ENCODE measurements around the gene SLC39A13. TPM values are rescaled to one million over a fixed set of nuclear protein-coding genes. Genes with fewer than 3 reads are reported as not detected.

The SLC39A13 gene
- total and polyA plus RNA-seq, 2 of the 4 experiments (the other 2 are of a cell fraction), result 32.4 to 144 TPM

- in situ Hi-C loops (cut with MboI; ENCODE audit: low sequenced_read_pairs) (loop anchor here (25.0 kb wide), 1 partner anchor 474 kb away; no protein-coding TSS in a partner anchor), intact Hi-C loops (cut with micrococcal nuclease) (no loop called here), dilution Hi-C loops (cut with HindIII; ENCODE audit: low sequenced_read_pairs, unreplicated experiment) (no loop called here)
- H3K4me1 ChIP-seq (ENCODE audit: control insufficient read depth, insufficient read depth, low read length), result no peaks in the 10 kb centered on the region
- peaks cover 12% of the 10 kb centered on the region for H3K27me3 ChIP-seq (ENCODE audit: control insufficient read depth, insufficient read depth, low read length)
- H3K4me3 ChIP-seq (ENCODE audit: insufficient read depth, low read depth, low read length), result no peak overlapping the region
- no peak overlapping the region for H3K18ac ChIP-seq (ENCODE audit: low read depth, low read length)
- no peak overlapping the region for H4K5ac ChIP-seq (ENCODE audit: low read depth, low read length)
- no peak overlapping the region for H3K27ac ChIP-seq (ENCODE audit: insufficient read depth, low read length)
- no peak overlapping the region for H2AK9ac ChIP-seq (replicated peaks; ENCODE audit: low read depth, low read length, poor library complexity)
- WGBS, 2 experiments (ENCODE audit: extremely low coverage in 2 of 2, insufficient read length in 1 of 2), result 76% methylated on average over 7 of the region's 13 CpGs; no CpG with 5 or more reads in 1 of the 2 experiments
- H3K9ac ChIP-seq (ENCODE audit: low read depth, low read length), result no peak overlapping the region
- no peaks in the 10 kb centered on the region for H3K79me1 ChIP-seq (ENCODE audit: low read depth in 1 of 2, low read length in 2 of 2)
- DNase-seq (no peak), ATAC-seq (ENCODE audit: low read depth) (no peak)
- H3K36me3 ChIP-seq (ENCODE audit: control insufficient read depth, insufficient read depth, low read length), result no peaks in the 10 kb centered on the region
- H2AK5ac ChIP-seq (ENCODE audit: low read depth, low read length), result no peak overlapping the region
- no TSS peak for BruUV-seq (replicated peaks)
- H3K4me2 ChIP-seq (ENCODE audit: low read depth, low read length), result no peak overlapping the region
- no peak overlapping the region for H2BK5ac ChIP-seq (ENCODE audit: low read depth, low read length, poor library complexity, severe bottlenecking)
- no peak overlapping the region for H2BK15ac ChIP-seq (ENCODE audit: low read depth, low read length)
- H3K14ac ChIP-seq (replicated peaks; ENCODE audit: low read depth, low read length), result no peak overlapping the region
- no peak for TF ChIP-seq FOS (IDR thresholded peaks at IDR 0.05; ENCODE audit: low read depth, low read length)
- TF ChIP-seq, protein P1, sequence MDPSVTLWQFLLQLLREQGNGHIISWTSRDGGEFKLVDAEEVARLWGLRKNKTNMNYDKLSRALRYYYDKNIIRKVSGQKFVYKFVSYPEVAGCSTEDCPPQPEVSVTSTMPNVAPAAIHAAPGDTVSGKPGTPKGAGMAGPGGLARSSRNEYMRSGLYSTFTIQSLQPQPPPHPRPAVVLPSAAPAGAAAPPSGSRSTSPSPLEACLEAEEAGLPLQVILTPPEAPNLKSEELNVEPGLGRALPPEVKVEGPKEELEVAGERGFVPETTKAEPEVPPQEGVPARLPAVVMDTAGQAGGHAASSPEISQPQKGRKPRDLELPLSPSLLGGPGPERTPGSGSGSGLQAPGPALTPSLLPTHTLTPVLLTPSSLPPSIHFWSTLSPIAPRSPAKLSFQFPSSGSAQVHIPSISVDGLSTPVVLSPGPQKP (IDR thresholded peaks at IDR 0.05; ENCODE audit: borderline replicate concordance, low read depth, low read length), result no peak
- TF ChIP-seq RFX5 (IDR thresholded peaks at IDR 0.05; ENCODE audit: low read depth, low read length), result no peak
- no peak for TF ChIP-seq CHD1 (IDR thresholded peaks at IDR 0.05; ENCODE audit: low read depth, low read length)
- TF ChIP-seq, protein P2, sequence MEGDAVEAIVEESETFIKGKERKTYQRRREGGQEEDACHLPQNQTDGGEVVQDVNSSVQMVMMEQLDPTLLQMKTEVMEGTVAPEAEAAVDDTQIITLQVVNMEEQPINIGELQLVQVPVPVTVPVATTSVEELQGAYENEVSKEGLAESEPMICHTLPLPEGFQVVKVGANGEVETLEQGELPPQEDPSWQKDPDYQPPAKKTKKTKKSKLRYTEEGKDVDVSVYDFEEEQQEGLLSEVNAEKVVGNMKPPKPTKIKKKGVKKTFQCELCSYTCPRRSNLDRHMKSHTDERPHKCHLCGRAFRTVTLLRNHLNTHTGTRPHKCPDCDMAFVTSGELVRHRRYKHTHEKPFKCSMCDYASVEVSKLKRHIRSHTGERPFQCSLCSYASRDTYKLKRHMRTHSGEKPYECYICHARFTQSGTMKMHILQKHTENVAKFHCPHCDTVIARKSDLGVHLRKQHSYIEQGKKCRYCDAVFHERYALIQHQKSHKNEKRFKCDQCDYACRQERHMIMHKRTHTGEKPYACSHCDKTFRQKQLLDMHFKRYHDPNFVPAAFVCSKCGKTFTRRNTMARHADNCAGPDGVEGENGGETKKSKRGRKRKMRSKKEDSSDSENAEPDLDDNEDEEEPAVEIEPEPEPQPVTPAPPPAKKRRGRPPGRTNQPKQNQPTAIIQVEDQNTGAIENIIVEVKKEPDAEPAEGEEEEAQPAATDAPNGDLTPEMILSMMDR (conservative IDR thresholded peaks at IDR 0.05; ENCODE audit: low read depth, low read length), result no peak
- TF ChIP-seq BHLHE40 (IDR thresholded peaks at IDR 0.05; ENCODE audit: low read depth, low read length), result no peak
- no peak for TF ChIP-seq CEBPB (IDR thresholded peaks at IDR 0.05; ENCODE audit: low read depth, low read length)
- no peak for TF ChIP-seq RAD21 (IDR thresholded peaks at IDR 0.05; ENCODE audit: low read length)
- TF ChIP-seq RCOR1 (IDR thresholded peaks at IDR 0.05; ENCODE audit: insufficient replicate concordance, low read length), result no peak
- no peak for TF ChIP-seq MAZ (IDR thresholded peaks at IDR 0.05; ENCODE audit: borderline replicate concordance, low read depth, low read length)
- no peak for TF ChIP-seq POLR2A (IDR thresholded peaks at IDR 0.05; ENCODE audit: low read depth, low read length)
- TF ChIP-seq USF2 (IDR thresholded peaks at IDR 0.05; ENCODE audit: low read depth, low read length), result no peak
- no peak for TF ChIP-seq MXI1 (IDR thresholded peaks at IDR 0.05; ENCODE audit: borderline replicate concordance, low read depth, low read length)
- TF ChIP-seq MAFK (IDR thresholded peaks at IDR 0.05; ENCODE audit: low read depth, low read length), result no peak
- TF ChIP-seq SMC3 (IDR thresholded peaks at IDR 0.05; ENCODE audit: low read depth, low read length), result no peak
- no peak for TF ChIP-seq NFE2L2 (IDR thresholded peaks at IDR 0.05; ENCODE audit: low read depth, low read length)
- H4K8ac ChIP-seq (ENCODE audit: low read depth in 2 of 2, low read length in 2 of 2), result no peak overlapping the region
- ChIA-PET CTCF (no interaction called here), POLR2A (ENCODE audit: unreplicated experiment) (no interaction called here)
- peaks cover 10% of the 10 kb centered on the region for H3K9me1 ChIP-seq (ENCODE audit: insufficient read depth, low read length)
- H3K9me3 ChIP-seq (ENCODE audit: control insufficient read depth, insufficient read depth, low read length), result no peaks in the 10 kb centered on the region
- no peak overlapping the region for H4K91ac ChIP-seq (ENCODE audit: insufficient read depth, low read depth, low read length)
- H3K56ac ChIP-seq (ENCODE audit: extremely low read depth, insufficient read depth, low read length), result no peak overlapping the region
- no peak overlapping the region for H2BK120ac ChIP-seq (ENCODE audit: low read depth, low read length)
- H4K20me1 ChIP-seq (ENCODE audit: insufficient read depth, low read length), result no peaks in the 10 kb centered on the region
- no peak overlapping the region for H3K23ac ChIP-seq (ENCODE audit: low read depth, low read length)
- no peak overlapping the region for H2AFZ ChIP-seq (replicated peaks; ENCODE audit: low read length, poor library complexity)
- no peak overlapping the region for H2BK20ac ChIP-seq (ENCODE audit: low read depth, low read length)
- H3K4ac ChIP-seq (ENCODE audit: low read depth, low read length), result no peak overlapping the region
Observed at GRCh38 chr11:47361419-47361818, 47.0 kb upstream of the SLC39A13 start.

All from IMR-90 (cell line).